ENCODE data around the gene PPP1R14C. TPM values are rescaled to one million over a fixed set of nuclear protein-coding genes. Genes with fewer than 3 reads are reported as not detected.

PPP1R14C gene
- total and polyA plus RNA-seq, 2 experiments from 2014 or later = 2.1 to 5.2 TPM

GRCh38 chr6:150149146-150149545 lies 6.3 kb downstream of the PPP1R14C start:
- H3K27ac ChIP-seq = no peak overlapping the region
- 83% methylated on average over 6 of the region's 6 CpGs for WGBS (ENCODE audit: low lambda C conversion rate, missing lambda C conversion rate)
- no peaks in the 10 kb centered on the region for H3K36me3 ChIP-seq (replicated peaks; ENCODE audit: insufficient read depth, low read depth)
- H4K20me1 ChIP-seq (ENCODE audit: insufficient read depth, poor library complexity, severe bottlenecking) = no peaks in the 10 kb centered on the region
- peaks cover 55% of the 10 kb centered on the region for H3K27me3 ChIP-seq
- no peak overlapping the region for H3K4me2 ChIP-seq
- TF ChIP-seq EZH2phosphoT487 (IDR thresholded peaks at IDR 0.05; ENCODE audit: low read depth, severe bottlenecking, unreplicated experiment) (no peak), CTCF (IDR thresholded peaks at IDR 0.05; ENCODE audit: poor library complexity) (no peak), EZH2 (IDR thresholded peaks at IDR 0.05; ENCODE audit: borderline replicate concordance) (no peak)
- H3K9me3 ChIP-seq (ENCODE audit: low read depth) = no peaks in the 10 kb centered on the region
- no peaks in the 10 kb centered on the region for H3K4me1 ChIP-seq (ENCODE audit: insufficient read depth)
- DNase-seq (ENCODE audit: low spot score) = no peak
- H3K9me2 ChIP-seq (replicated peaks; ENCODE audit: insufficient read depth) = no peaks in the 10 kb centered on the region
- no peak overlapping the region for H3K4me3 ChIP-seq
- H3K79me2 ChIP-seq = no peaks in the 10 kb centered on the region
- H2AFZ ChIP-seq = no peak overlapping the region

GRCh38 chr6:150150458-150150820 lies 7.6 kb downstream of the PPP1R14C start:
- Histone ChIP-seq H2AFZ (no peak overlapping the region), H3K36me3 (replicated peaks; ENCODE audit: insufficient read depth, low read depth) (no peaks in the 10 kb centered on the region), H3K79me2 (no peaks in the 10 kb centered on the region), H3K4me1 (ENCODE audit: insufficient read depth) (no peaks in the 10 kb centered on the region), H3K27ac (no peak overlapping the region), H3K4me2 (no peak overlapping the region), H3K9me2 (replicated peaks; ENCODE audit: insufficient read depth) (no peaks in the 10 kb centered on the region), H3K27me3 (peaks cover 42% of the 10 kb centered on the region), H3K4me3 (no peak overlapping the region), H3K9me3 (ENCODE audit: low read depth) (no peaks in the 10 kb centered on the region), H4K20me1 (ENCODE audit: insufficient read depth, poor library complexity, severe bottlenecking) (no peaks in the 10 kb centered on the region)
- TF ChIP-seq EZH2phosphoT487 (IDR thresholded peaks at IDR 0.05; ENCODE audit: low read depth, severe bottlenecking, unreplicated experiment) (no peak), EZH2 (IDR thresholded peaks at IDR 0.05; ENCODE audit: borderline replicate concordance) (no peak), CTCF (IDR thresholded peaks at IDR 0.05; ENCODE audit: poor library complexity) (no peak)
- DNase-seq (ENCODE audit: low spot score) = no peak
- WGBS (ENCODE audit: low lambda C conversion rate, missing lambda C conversion rate) = 47% methylated on average over 2 of the region's 2 CpGs

GRCh38 chr6:150150821-150151646 lies 8.2 kb downstream of the PPP1R14C start:
- Histone ChIP-seq H3K4me3 (no peak overlapping the region), H2AFZ (no peak overlapping the region), H3K27me3 (peaks cover 36% of the 10 kb centered on the region), H3K4me1 (ENCODE audit: insufficient read depth) (no peaks in the 10 kb centered on the region), H3K9me2 (replicated peaks; ENCODE audit: insufficient read depth) (no peaks in the 10 kb centered on the region), H3K9me3 (ENCODE audit: low read depth) (no peaks in the 10 kb centered on the region), H3K79me2 (no peaks in the 10 kb centered on the region), H3K4me2 (no peak overlapping the region), H3K27ac (no peak overlapping the region), H4K20me1 (ENCODE audit: insufficient read depth, poor library complexity, severe bottlenecking) (no peaks in the 10 kb centered on the region), H3K36me3 (replicated peaks; ENCODE audit: insufficient read depth, low read depth) (no peaks in the 10 kb centered on the region)
- no peak for TF ChIP-seq EZH2phosphoT487 (IDR thresholded peaks at IDR 0.05; ENCODE audit: low read depth, severe bottlenecking, unreplicated experiment)
- TF ChIP-seq CTCF (IDR thresholded peaks at IDR 0.05; ENCODE audit: poor library complexity) = no peak
- peak; percentile 37 for TF ChIP-seq EZH2 (IDR thresholded peaks at IDR 0.05; ENCODE audit: borderline replicate concordance)
- DNase-seq (ENCODE audit: low spot score) = no peak
- WGBS (ENCODE audit: low lambda C conversion rate, missing lambda C conversion rate) = 50% methylated on average over 12 of the region's 12 CpGs
